Stimulated activated CD4-positive, alpha-beta T cell treated with anti-CD3 and anti-CD28 coated beads, Interleukin-15, amount 100 ng/mL, for 1 hour (primary cell): ENCODE results near the gene C9orf153.
"Not testable (repeated sequence)": the region's sequence is repeated elsewhere in the genome, so short reads cannot be mapped to it uniquely, and the experiment has no call there.

Experiments
- DNase-seq, 2 donors: peaks; one replicate each; pipeline ENCODE4 v3.0.0-alpha.2; 2020; ENCODE audit warnings: low read depth in 1 of 2, low spot score in 1 of 2

The C9orf153 gene

GRCh38 chr9:86259557-86259956 lies at the start of gene C9orf153:
TSS of gene C9orf153 (minus strand) at chr9:86259657. CDS start at chr9:86229603, 30,054 bp downstream.
- no peak for DNase-seq

- DNase-seq = no peak
Observed at GRCh38 chr9:86308687-86309086, 49.2 kb upstream of the C9orf153 start.

GRCh38 chr9:86304236-86304730 lies 44.8 kb upstream of the C9orf153 start:
- DNase-seq = no peak

- DNase-seq = no peak
Observed at GRCh38 chr9:86303316-86303975, 44.0 kb upstream of the C9orf153 start.

- DNase-seq = no peak
Observed at GRCh38 chr9:86301686-86302085, 42.2 kb upstream of the C9orf153 start.

- DNase-seq = no peak
Observed at GRCh38 chr9:86300701-86301100, 41.2 kb upstream of the C9orf153 start.

- no peak for DNase-seq
Observed at GRCh38 chr9:86298873-86299272, 39.4 kb upstream of the C9orf153 start.

- not testable (repeated sequence) for DNase-seq
Observed at GRCh38 chr9:86290341-86290740, 30.9 kb upstream of the C9orf153 start.

- no peak for DNase-seq
Observed at GRCh38 chr9:86288499-86289198, 29.2 kb upstream of the C9orf153 start.

GRCh38 chr9:86287013-86287412 lies 27.6 kb upstream of the C9orf153 start:
- DNase-seq = no peak

GRCh38 chr9:86286278-86286677 lies 26.8 kb upstream of the C9orf153 start:
- DNase-seq = no peak

GRCh38 chr9:86285261-86285660 lies 25.8 kb upstream of the C9orf153 start:
- DNase-seq = no peak

- DNase-seq = no peak
Observed at GRCh38 chr9:86282979-86283535, 23.6 kb upstream of the C9orf153 start.

GRCh38 chr9:86282077-86282978 lies 22.9 kb upstream of the C9orf153 start, which contains the start of gene ISCA1:
TSS of gene ISCA1 (minus strand) at chr9:86282538. CDS start at chr9:86282458, 80 bp downstream.
- DNase-seq = peak; percentile 94 to 99

GRCh38 chr9:86281593-86282076 lies 22.2 kb upstream of the C9orf153 start:
- peak in 1 of 2 donors; percentile 6 for DNase-seq

- no peak for DNase-seq
Observed at GRCh38 chr9:86280580-86280979, 21.1 kb upstream of the C9orf153 start.

GRCh38 chr9:86279839-86280238 lies 20.4 kb upstream of the C9orf153 start:
- no peak for DNase-seq

GRCh38 chr9:86277072-86277471 lies 17.6 kb upstream of the C9orf153 start:
- DNase-seq = no peak

GRCh38 chr9:86275962-86276361 lies 16.5 kb upstream of the C9orf153 start:
- no peak for DNase-seq

GRCh38 chr9:86274821-86275643 lies 15.6 kb upstream of the C9orf153 start:
- no peak for DNase-seq
